Suprapubic skin (tissue), 4 donors: ENCODE data around the gene SLC25A42. TPM values are rescaled to one million over a fixed set of nuclear protein-coding genes. Genes with fewer than 3 reads are reported as not detected.

Experiments used
- DNase-seq, 2 donors: peaks; one replicate each; pipeline ENCODE4 v3.0.0-alpha.2; 2019; ENCODE audit warnings: low spot score in 2 of 2
- H3K27ac ChIP-seq: fragments of 200-600 bp; sonication (generic); one replicate; pipeline ENCODE4 v1.5.1; 2019
- H3K27me3 ChIP-seq: fragments of 200-600 bp; sonication (generic); one replicate; pipeline ENCODE4 v1.5.1; 2019
- H3K36me3 ChIP-seq: fragments of 200-600 bp; sonication (generic); one replicate; pipeline ENCODE4 v1.5.1; 2019
- H3K4me1 ChIP-seq: fragments of 200-600 bp; sonication (generic); one replicate; pipeline ENCODE4 v1.5.1; 2019
- H3K4me3 ChIP-seq: fragments of 200-600 bp; sonication (generic); one replicate; pipeline ENCODE4 v1.5.1; 2019; ENCODE audit warnings: mild to moderate bottlenecking
- H3K9me3 ChIP-seq: fragments of 200-600 bp; sonication (generic); one replicate; pipeline ENCODE4 v1.5.1; 2019
- EP300 ChIP-seq: sonication (generic); formaldehyde crosslinking; IDR thresholded peaks from one replicate; pipeline ENCODE4 v1.6.1; 2017; ENCODE audit warnings: antibody characterized with exemption
- POLR2A ChIP-seq, 2 donors: fragments of 450-650 bp; IDR thresholded peaks; one replicate each; pipeline ENCODE4 v1.6.1; 2017; ENCODE audit warnings: antibody characterized with exemption in 2 of 2, mild to moderate bottlenecking in 2 of 2, moderate library complexity in 2 of 2
- POLR2AphosphoS5 ChIP-seq, 3 donors: sonication (generic); formaldehyde crosslinking; IDR thresholded peaks; one replicate each; pipeline ENCODE4 v1.6.1; 2017; ENCODE audit warnings: antibody characterized with exemption in 3 of 3
- WGBS: methylation state at CpG from one replicate; pipeline ENCODE4 v1.1.5; 2018; 5-methylcytosine and 5-hydroxymethylcytosine counted together
- total RNA-seq, 4 donors: library from RNA; depleted of rRNA; stranded (reverse); fragments of >200 nt; gene quantifications; one replicate each; pipeline ENCODE4 v1.1.0, GENCODE V29; 2016
- TF ChIP-seq, protein P1 (sequence below), 2 donors: fragments of 200-600 bp in 1 of 2; fragments of 450-650 bp in 1 of 2; sonication (generic) in 1 of 2; IDR thresholded peaks; one replicate each; pipeline ENCODE4 v1.5.1; 2016 to 2019; ENCODE audit warnings: antibody characterized with exemption in 2 of 2, mild to moderate bottlenecking in 1 of 2, moderate library complexity in 1 of 2

Gene SLC25A42
- total RNA-seq, 4 donors from 2014 or later, result 4.9 to 14.6 (median 10.6) TPM

DNA sequence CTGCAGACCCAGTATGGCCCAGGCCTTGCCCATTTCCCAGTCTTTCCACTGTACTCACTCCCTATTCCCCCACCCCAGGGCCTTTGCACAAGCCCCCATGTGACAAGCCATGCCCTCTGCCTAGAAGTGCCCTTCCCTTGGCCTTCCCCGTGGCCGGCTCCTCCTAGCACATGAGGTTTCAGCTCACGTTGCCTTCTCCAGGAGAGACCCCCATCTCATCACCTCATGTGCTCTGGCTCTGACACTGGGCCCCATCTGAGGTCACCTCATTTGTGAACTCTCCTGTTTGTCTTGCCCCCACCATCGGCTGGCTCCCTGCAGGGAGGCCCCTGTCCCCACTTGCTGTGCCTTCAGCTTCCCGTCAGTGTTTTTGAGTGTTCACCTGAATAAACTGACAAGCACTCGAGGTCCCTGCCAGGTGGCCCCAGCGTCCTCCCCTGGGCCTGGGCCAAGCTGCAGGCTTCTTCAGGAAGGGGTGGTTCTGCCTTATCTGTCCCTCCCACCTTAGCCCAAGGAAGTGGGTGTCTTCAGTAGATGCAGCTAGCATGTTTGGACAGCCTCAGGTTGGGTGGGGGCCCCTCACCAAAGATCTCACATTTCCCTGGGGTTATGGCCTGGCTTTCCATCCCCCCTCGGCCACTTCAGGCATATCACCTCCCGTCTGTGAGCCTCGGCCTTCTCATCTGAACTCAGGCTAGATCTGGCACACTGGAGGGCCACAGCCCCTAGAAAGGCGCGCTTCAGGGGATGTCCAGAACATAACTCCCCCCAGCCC, 3.8 kb upstream of the SLC25A42 start:
- H3K27ac ChIP-seq, result no peak overlapping the region

DNA sequence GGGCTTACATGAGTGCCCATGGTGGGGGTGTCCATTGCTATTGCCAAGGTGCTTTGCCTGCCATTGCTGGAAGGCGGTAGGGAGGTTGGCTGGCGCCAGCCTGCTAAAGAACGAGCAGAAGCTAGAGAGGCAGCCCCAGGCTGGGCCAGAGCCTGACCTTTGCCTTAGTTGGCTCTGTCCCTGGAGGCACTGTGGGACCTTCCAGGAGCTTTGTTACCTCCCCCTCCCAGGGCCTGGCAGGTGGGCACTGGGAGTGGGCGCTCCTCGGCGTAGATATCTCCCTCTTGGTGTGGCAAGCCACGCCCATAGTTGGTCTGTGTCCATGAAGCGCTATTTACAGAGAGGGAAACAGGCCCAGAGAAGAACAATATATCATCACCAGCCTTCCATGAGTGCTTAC, 2.3 kb upstream of the SLC25A42 start:
- peaks cover 23% of the 10 kb centered on the region for H3K36me3 ChIP-seq
- H3K27me3 ChIP-seq, result no peaks in the 10 kb centered on the region
- no peak overlapping the region for H3K27ac ChIP-seq
- WGBS, result 58% methylated on average over 8 of the region's 8 CpGs
- no peak for TF ChIP-seq EP300
- no peak for TF ChIP-seq POLR2A (IDR thresholded peaks at IDR 0.05)
- TF ChIP-seq, protein P1, sequence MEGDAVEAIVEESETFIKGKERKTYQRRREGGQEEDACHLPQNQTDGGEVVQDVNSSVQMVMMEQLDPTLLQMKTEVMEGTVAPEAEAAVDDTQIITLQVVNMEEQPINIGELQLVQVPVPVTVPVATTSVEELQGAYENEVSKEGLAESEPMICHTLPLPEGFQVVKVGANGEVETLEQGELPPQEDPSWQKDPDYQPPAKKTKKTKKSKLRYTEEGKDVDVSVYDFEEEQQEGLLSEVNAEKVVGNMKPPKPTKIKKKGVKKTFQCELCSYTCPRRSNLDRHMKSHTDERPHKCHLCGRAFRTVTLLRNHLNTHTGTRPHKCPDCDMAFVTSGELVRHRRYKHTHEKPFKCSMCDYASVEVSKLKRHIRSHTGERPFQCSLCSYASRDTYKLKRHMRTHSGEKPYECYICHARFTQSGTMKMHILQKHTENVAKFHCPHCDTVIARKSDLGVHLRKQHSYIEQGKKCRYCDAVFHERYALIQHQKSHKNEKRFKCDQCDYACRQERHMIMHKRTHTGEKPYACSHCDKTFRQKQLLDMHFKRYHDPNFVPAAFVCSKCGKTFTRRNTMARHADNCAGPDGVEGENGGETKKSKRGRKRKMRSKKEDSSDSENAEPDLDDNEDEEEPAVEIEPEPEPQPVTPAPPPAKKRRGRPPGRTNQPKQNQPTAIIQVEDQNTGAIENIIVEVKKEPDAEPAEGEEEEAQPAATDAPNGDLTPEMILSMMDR (IDR thresholded peaks at IDR 0.05), result no peak
- TF ChIP-seq POLR2AphosphoS5 (IDR thresholded peaks at IDR 0.05), result no peak
- H3K4me1 ChIP-seq, result peaks cover 36% of the 10 kb centered on the region
- H3K4me3 ChIP-seq, result no peak overlapping the region
- no peak for DNase-seq
- H3K9me3 ChIP-seq, result no peaks in the 10 kb centered on the region

More for the DNA sequence above, 3.8 kb upstream of the SLC25A42 start:
- TF ChIP-seq POLR2AphosphoS5 (IDR thresholded peaks at IDR 0.05) (no peak), POLR2A (IDR thresholded peaks at IDR 0.05) (no peak), EP300 (no peak)
- TF ChIP-seq, protein P1 (IDR thresholded peaks at IDR 0.05), result no peak
- Histone ChIP-seq H3K36me3 (peaks cover 34% of the 10 kb centered on the region), H3K4me3 (no peak overlapping the region), H3K4me1 (peaks cover 27% of the 10 kb centered on the region), H3K27me3 (no peaks in the 10 kb centered on the region), H3K9me3 (no peaks in the 10 kb centered on the region)
- no peak for DNase-seq
- WGBS, result 87% methylated on average over 12 of the region's 12 CpGs

DNA sequence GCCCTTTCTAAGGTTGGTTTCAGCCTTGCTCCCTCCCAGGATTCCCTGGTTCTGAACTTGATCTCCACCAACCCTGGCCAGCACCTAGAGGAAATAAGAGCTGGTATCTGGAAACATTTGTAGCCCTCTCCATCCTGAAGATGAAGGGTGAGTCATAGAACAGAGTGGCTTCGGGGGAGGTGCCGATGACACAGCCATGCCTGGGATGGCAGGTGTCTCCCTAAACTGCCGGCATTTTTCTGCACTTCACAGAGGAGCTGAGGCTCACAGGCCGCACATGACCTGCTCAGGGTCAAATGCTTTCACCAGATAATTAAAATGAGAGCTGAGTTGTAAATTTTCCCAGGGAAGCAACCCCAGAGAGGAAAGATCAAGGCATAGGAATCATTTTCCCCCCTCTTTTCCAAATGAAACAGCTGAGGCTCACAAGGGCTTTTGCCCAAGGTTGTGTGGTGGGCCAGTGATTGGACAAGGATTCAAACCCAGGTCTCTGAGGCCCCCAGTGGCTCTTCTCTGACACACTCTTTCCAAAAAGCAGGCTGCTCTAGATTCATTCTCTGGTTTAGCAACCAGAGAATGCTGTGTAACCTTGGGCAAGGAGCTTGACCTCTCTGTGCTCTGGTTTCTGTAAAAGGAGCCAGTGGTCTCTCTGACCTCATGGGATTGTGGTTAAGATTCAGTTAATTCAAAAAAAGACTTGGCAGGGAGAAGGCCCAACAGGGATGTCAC, 1.2 kb upstream of the SLC25A42 start:
- peaks cover 39% of the 10 kb centered on the region for H3K4me1 ChIP-seq
- H3K27me3 ChIP-seq, result no peaks in the 10 kb centered on the region
- H3K36me3 ChIP-seq, result peaks cover 13% of the 10 kb centered on the region
- 81% methylated on average over 4 of the region's 4 CpGs for WGBS
- peak overlapping the region; percentile 79 for H3K27ac ChIP-seq
- no peaks in the 10 kb centered on the region for H3K9me3 ChIP-seq
- TF ChIP-seq POLR2A (IDR thresholded peaks at IDR 0.05) (no peak), EP300 (no peak), POLR2AphosphoS5 (IDR thresholded peaks at IDR 0.05) (no peak)
- TF ChIP-seq, protein P1 (IDR thresholded peaks at IDR 0.05), result no peak
- H3K4me3 ChIP-seq, result peak overlapping the region; percentile 94
- DNase-seq, result no peak

DNA sequence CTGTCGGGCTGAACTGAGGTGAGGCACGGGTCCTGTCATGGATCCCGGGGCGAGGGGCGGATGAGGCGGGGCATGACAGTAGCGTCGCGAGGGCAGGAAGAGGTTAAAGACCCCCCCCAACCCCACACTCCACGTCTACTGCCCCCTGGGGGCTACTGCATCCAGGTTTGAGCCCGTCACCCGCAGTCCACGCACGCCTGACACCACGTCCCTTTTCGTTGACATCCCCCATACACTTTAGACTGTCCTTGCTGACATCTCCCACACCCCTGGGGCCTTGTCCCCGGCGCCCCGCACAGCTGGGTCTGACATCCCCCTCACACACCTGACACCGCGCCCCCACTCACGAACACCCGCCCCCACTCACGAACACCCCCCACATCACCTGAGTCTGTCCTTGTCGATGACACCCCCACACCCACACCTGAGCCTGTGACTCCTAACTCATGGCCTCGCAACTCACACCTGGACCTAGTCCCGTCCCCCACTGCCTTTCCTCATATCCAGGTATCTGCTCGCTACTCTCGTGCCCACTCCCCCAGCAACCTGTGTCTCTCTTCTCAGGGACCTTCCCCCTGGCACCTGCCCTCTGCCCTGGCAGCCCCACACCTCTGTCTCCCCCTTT, 416 bp downstream of the SLC25A42 start:
- Histone ChIP-seq H3K4me3 (peak overlapping the region; percentile 94), H3K4me1 (peaks cover 51% of the 10 kb centered on the region), H3K27ac (peak overlapping the region; percentile 79), H3K36me3 (peaks cover under 1% of the 10 kb centered on the region), H3K9me3 (no peaks in the 10 kb centered on the region), H3K27me3 (no peaks in the 10 kb centered on the region)
- DNase-seq, result peak in 1 of 2 donors; percentile 83
- TF ChIP-seq EP300 (no peak), POLR2A (IDR thresholded peaks at IDR 0.05) (no peak), POLR2AphosphoS5 (IDR thresholded peaks at IDR 0.05) (no peak)
- TF ChIP-seq, protein P1 (IDR thresholded peaks at IDR 0.05), result no peak
- 1% methylated on average over 24 of the region's 29 CpGs for WGBS
